CD4-positive, CD25-positive, alpha-beta regulatory T cell (primary cell): ENCODE measurements around the gene KRABD2.

Source experiments
- ATAC-seq, 2 donors: fragments of 150-1000 bp; cut with Tn5 transposase; one replicate each; pipeline ENCODE4 v1.10.0; 2021; ENCODE audit warnings: low read depth in 2 of 2, moderate number of reproducible peaks in 2 of 2, moderate library complexity in 1 of 2
- DNase-seq, 3 donors: peaks; one replicate each; pipeline versions ENCODE4 v3.0.0 to v3.0.0-alpha.2; 2012 to 2022; ENCODE audit warnings: mixed read lengths in 1 of 3
- H3K27ac ChIP-seq: one replicate; pipeline ENCODE4 v1.7.0; 2013; ENCODE audit warnings: mild to moderate bottlenecking, low read length; ENCODE audit not compliant: insufficient read depth, poor library complexity, severe bottlenecking
- H3K27me3 ChIP-seq: one replicate; pipeline ENCODE4 v1.7.0; 2013; ENCODE audit warnings: low read length; ENCODE audit not compliant: control insufficient read depth, insufficient read depth
- H3K36me3 ChIP-seq: one replicate; pipeline ENCODE4 v1.7.0; 2013; ENCODE audit warnings: mild to moderate bottlenecking, low read length, moderate library complexity; ENCODE audit not compliant: control insufficient read depth, insufficient read depth
- H3K4me1 ChIP-seq: 2 replicates; pipeline ENCODE4 v1.7.0; 2013; ENCODE audit warnings: mild to moderate bottlenecking, low read length; ENCODE audit not compliant: insufficient read depth, control insufficient read depth, poor library complexity, severe bottlenecking
- H3K4me3 ChIP-seq: one replicate; pipeline ENCODE4 v1.7.0; 2013; ENCODE audit warnings: low read depth, mild to moderate bottlenecking, low read length, moderate library complexity
- H3K9me3 ChIP-seq, 2 experiments: 1 replicate in 1 of 2; 2 replicates in 1 of 2; pipeline ENCODE4 v1.7.0; 2013; ENCODE audit warnings: low read length in 2 of 2, mild to moderate bottlenecking in 1 of 2, moderate library complexity in 1 of 2; ENCODE audit not compliant: control insufficient read depth in 2 of 2
- H3K27ac Mint-ChIP-seq, 3 donors: one replicate each; pipeline ENCODE4 v1.8.0; 2020 to 2022; ENCODE audit warnings: mild to moderate bottlenecking in 3 of 3, mixed read lengths in 3 of 3, moderate library complexity in 2 of 3
- H3K27me3 Mint-ChIP-seq: one replicate; pipeline ENCODE4 v1.8.0; 2022; ENCODE audit warnings: mild to moderate bottlenecking, mixed read lengths
- H3K36me3 Mint-ChIP-seq: one replicate; pipeline ENCODE4 v1.8.0; 2020; ENCODE audit warnings: mixed read lengths
- H3K4me1 Mint-ChIP-seq, 4 donors: one replicate each; pipeline ENCODE4 v1.8.0; 2020 to 2022; ENCODE audit warnings: mixed read lengths in 4 of 4, mild to moderate bottlenecking in 1 of 4
- H3K4me3 Mint-ChIP-seq, 4 donors: one replicate each; pipeline ENCODE4 v1.8.0; 2020 to 2022; ENCODE audit warnings: mild to moderate bottlenecking in 4 of 4, mixed read lengths in 4 of 4, moderate library complexity in 3 of 4
- H3K9me3 Mint-ChIP-seq, 7 donors: one replicate each; pipeline ENCODE4 v1.8.0; 2020 to 2022; ENCODE audit warnings: mixed read lengths in 7 of 7, mild to moderate bottlenecking in 3 of 7, moderate library complexity in 2 of 7

Gene KRABD2

DNA sequence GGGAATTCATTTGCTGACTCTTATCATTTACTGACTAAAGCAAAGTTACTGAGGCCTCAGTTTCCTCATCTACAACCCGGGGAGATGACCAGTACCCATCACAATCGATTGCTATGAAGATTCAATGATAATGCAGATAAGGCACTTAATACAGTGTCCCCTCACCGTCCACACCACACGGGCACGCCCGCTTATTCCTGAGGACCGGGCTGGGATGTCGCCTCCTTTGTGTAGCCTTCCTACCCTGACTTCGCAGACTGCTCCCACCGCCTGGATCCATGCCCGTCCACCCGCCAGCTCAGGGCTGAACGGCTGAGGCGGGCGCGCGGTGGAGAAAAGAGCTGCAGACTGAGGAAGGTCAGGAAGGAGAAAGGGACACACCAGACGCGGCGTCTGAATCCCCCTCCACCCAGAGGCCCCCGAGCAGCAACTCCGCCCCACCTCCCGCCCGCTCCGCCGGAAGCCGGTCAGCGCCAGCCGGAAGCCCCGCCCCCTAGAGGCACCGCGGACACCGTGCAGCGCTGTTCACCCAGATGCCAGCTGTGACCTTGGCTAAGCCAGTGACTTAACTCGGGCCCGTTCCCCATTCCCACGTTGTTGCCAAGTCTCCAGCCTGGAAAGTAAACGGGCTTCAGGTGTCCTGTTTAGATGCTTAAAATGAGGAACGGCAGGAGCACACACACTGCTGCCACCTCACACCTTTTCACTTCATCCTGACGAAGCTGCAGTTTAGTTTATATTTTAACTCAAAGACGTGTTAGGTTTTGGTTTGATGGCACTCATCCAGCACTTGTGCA lies at the start of gene KRABD2:
Gene KRABD2, minus strand, starts transcription at position 434 of the 797 bp plus-strand sequence.
- Histone ChIP-seq H3K27ac (peak within 1 kb of the TSS; percentile 69), H3K4me3 (peak within 1 kb of the TSS; percentile 84), H3K4me1 (peaks cover 40% of the 10 kb centered on the region), H3K36me3 (peaks cover 44% of the 10 kb centered on the region), H3K27me3 (no peaks in the 10 kb centered on the region), H3K9me3 (no peaks in the 10 kb centered on the region)
- DNase-seq = peak; percentile 86 to 90 (median 88)
- Mint-ChIP-seq H3K27ac (peak within 1 kb of the TSS; percentile 71 to 90 (median 87)), H3K4me3 (peak within 1 kb of the TSS; percentile 86 to 90 (median 88)), H3K9me3 (peaks cover 0 to 2% (median 0%) of the 10 kb centered on the region in 7 donors), H3K4me1 (peaks cover 14 to 63% (median 33%) of the 10 kb centered on the region in 4 donors), H3K36me3 (peaks cover 29% of the 10 kb centered on the region), H3K27me3 (peaks cover 4% of the 10 kb centered on the region)
- peak; percentile 98 to 99 for ATAC-seq

- Histone ChIP-seq H3K27me3 (peaks cover 26% of the 10 kb centered on the region), H3K9me3 (no peaks in the 10 kb centered on the region), H3K27ac (no peak overlapping the region), H3K4me3 (no peak overlapping the region), H3K36me3 (no peaks in the 10 kb centered on the region), H3K4me1 (no peaks in the 10 kb centered on the region)
- Mint-ChIP-seq H3K4me3 (no peak overlapping the region), H3K4me1 (no peaks in the 10 kb centered on the region), H3K9me3 (peaks cover 0 to 3% (median 0%) of the 10 kb centered on the region in 7 donors), H3K36me3 (no peaks in the 10 kb centered on the region), H3K27ac (no peak overlapping the region), H3K27me3 (peaks cover 59% of the 10 kb centered on the region)
- ATAC-seq (no peak), DNase-seq (no peak)
Observed at GRCh38 chr17:8421571-8421970, 45.1 kb upstream of the KRABD2 start.

- no peak overlapping the region for H3K4me3 ChIP-seq
- no peak for ATAC-seq
- no peaks in the 10 kb centered on the region for H3K36me3 ChIP-seq
- Mint-ChIP-seq H3K9me3 (peaks cover 0 to 3% (median 0%) of the 10 kb centered on the region in 7 donors), H3K27me3 (peaks cover 64% of the 10 kb centered on the region), H3K4me1 (no peaks in the 10 kb centered on the region), H3K27ac (no peak overlapping the region), H3K36me3 (no peaks in the 10 kb centered on the region), H3K4me3 (no peak overlapping the region)
- H3K27ac ChIP-seq = no peak overlapping the region
- DNase-seq = no peak
- H3K27me3 ChIP-seq = peaks cover 26% of the 10 kb centered on the region
- H3K9me3 ChIP-seq = no peaks in the 10 kb centered on the region
- no peaks in the 10 kb centered on the region for H3K4me1 ChIP-seq
Observed at GRCh38 chr17:8420041-8420934, 43.8 kb upstream of the KRABD2 start.

- H3K4me1 ChIP-seq = no peaks in the 10 kb centered on the region
- H3K36me3 ChIP-seq = no peaks in the 10 kb centered on the region
- no peaks in the 10 kb centered on the region for H3K36me3 Mint-ChIP-seq
- DNase-seq = no peak
- no peak for ATAC-seq
- no peak overlapping the region for H3K27ac Mint-ChIP-seq
- H3K9me3 Mint-ChIP-seq = peaks cover 0 to 3% (median 0%) of the 10 kb centered on the region in 7 donors
- no peak overlapping the region for H3K27ac ChIP-seq
- peaks cover 63% of the 10 kb centered on the region for H3K27me3 Mint-ChIP-seq
- no peaks in the 10 kb centered on the region for H3K4me1 Mint-ChIP-seq
- no peak overlapping the region for H3K4me3 ChIP-seq
- H3K9me3 ChIP-seq = no peaks in the 10 kb centered on the region
- no peak overlapping the region for H3K4me3 Mint-ChIP-seq
- peaks cover 26% of the 10 kb centered on the region for H3K27me3 ChIP-seq
Observed at GRCh38 chr17:8419305-8419704, 42.8 kb upstream of the KRABD2 start.

- Histone ChIP-seq H3K27ac (no peak overlapping the region), H3K9me3 (no peaks in the 10 kb centered on the region), H3K36me3 (no peaks in the 10 kb centered on the region), H3K4me1 (no peaks in the 10 kb centered on the region), H3K4me3 (no peak overlapping the region), H3K27me3 (peaks cover 21% of the 10 kb centered on the region)
- H3K36me3 Mint-ChIP-seq = no peaks in the 10 kb centered on the region
- DNase-seq (no peak), ATAC-seq (no peak)
- H3K4me1 Mint-ChIP-seq = peaks cover 0 to 1% (median 0%) of the 10 kb centered on the region in 4 donors
- H3K9me3 Mint-ChIP-seq = peaks cover 0 to 3% (median 0%) of the 10 kb centered on the region in 7 donors
- H3K27me3 Mint-ChIP-seq = peaks cover 55% of the 10 kb centered on the region
- peak overlapping the region in 1 of 4 donors; percentile 62 for H3K4me3 Mint-ChIP-seq
- H3K27ac Mint-ChIP-seq = no peak overlapping the region
Observed at GRCh38 chr17:8418471-8418870, 42.0 kb upstream of the KRABD2 start.

DNA sequence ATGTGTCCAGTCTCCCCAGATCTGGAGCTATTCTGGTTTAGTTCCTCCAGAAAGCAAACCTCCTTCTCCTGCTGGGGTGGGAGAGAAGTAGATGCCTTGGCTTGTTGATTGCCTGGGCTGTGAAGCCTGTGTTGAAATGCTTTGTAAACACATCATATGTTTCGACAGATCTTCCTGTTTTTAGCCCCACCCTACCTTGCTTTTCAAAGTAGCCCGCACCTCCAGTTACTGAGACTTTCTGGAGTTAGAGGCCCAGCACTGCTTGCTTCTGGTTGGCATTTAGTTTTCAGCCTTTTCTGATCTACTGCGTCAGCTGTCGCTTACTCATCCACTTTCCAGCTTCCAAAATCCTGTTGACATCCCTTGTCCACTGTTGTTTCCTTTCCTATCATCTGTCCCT lies 41.3 kb upstream of the KRABD2 start:
- H3K27me3 Mint-ChIP-seq = peaks cover 56% of the 10 kb centered on the region
- H3K9me3 Mint-ChIP-seq = peaks cover 0 to 2% (median 0%) of the 10 kb centered on the region in 7 donors
- H3K27ac ChIP-seq = no peak overlapping the region
- H3K27me3 ChIP-seq = peaks cover 21% of the 10 kb centered on the region
- H3K36me3 Mint-ChIP-seq = no peaks in the 10 kb centered on the region
- H3K27ac Mint-ChIP-seq = no peak overlapping the region
- DNase-seq (no peak), ATAC-seq (no peak)
- no peaks in the 10 kb centered on the region for H3K4me1 ChIP-seq
- no peaks in the 10 kb centered on the region for H3K9me3 ChIP-seq
- no peak overlapping the region for H3K4me3 Mint-ChIP-seq
- peaks cover 0 to 6% (median 2%) of the 10 kb centered on the region in 4 donors for H3K4me1 Mint-ChIP-seq
- H3K4me3 ChIP-seq = no peak overlapping the region
- H3K36me3 ChIP-seq = no peaks in the 10 kb centered on the region

DNA sequence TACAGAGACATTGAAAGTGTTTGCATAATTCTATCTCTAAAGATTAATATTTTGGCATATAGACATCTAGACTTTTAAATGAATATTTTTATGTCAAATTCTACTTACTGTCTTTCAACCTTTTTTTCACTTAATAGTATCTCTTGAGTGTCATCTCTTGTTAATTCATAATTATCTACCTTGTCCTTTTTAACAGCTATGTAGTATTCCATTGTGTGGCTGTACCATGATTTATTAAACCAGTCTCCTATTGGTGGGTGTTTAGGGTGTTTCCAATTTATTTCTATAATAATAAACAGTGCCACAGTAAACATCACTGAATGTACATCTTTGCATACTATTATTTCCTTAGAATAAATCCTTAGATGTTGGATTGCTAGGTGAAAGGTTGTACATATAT lies 37.4 kb upstream of the KRABD2 start:
- ATAC-seq (no peak), DNase-seq (no peak)
- H3K9me3 ChIP-seq = no peaks in the 10 kb centered on the region
- peaks cover 0 to 4% (median 0%) of the 10 kb centered on the region in 7 donors for H3K9me3 Mint-ChIP-seq
- H3K36me3 Mint-ChIP-seq = no peaks in the 10 kb centered on the region
- no peaks in the 10 kb centered on the region for H3K36me3 ChIP-seq
- no peaks in the 10 kb centered on the region for H3K4me1 ChIP-seq
- no peak overlapping the region for H3K27ac Mint-ChIP-seq
- H3K4me3 ChIP-seq = no peak overlapping the region
- peaks cover 0 to 11% (median 5%) of the 10 kb centered on the region in 4 donors for H3K4me1 Mint-ChIP-seq
- peaks cover 10% of the 10 kb centered on the region for H3K27me3 ChIP-seq
- H3K27me3 Mint-ChIP-seq = peaks cover 43% of the 10 kb centered on the region
- H3K27ac ChIP-seq = no peak overlapping the region
- H3K4me3 Mint-ChIP-seq = no peak overlapping the region
